ENCODE data around the gene MBNL2. TPM values are rescaled to one million over a fixed set of nuclear protein-coding genes. Genes with fewer than 3 reads are reported as not detected.
A peak's percentile ranks its signal among the peaks of the same experiment; 100 is the strongest.

MBNL2 gene
- total and polyA plus RNA-seq, 4 donors: 26.9 to 101 (median 48.4) TPM

- peaks cover 10% of the 10 kb centered on the region for H3K36me3 ChIP-seq (ENCODE audit: control insufficient read depth, insufficient read depth, low read length)
- no CpG with 5 or more reads among the region's 6 CpGs for WGBS (ENCODE audit: insufficient coverage)
Observed at GRCh38 chr13:97376981-97377380, 154.8 kb downstream of the MBNL2 start.

GRCh38 chr13:97379386-97379785, 157.3 kb downstream of the MBNL2 start:
- no peaks in the 10 kb centered on the region for H3K9me3 ChIP-seq (ENCODE audit: control insufficient read depth, insufficient read depth, low read length)
- H3K27me3 ChIP-seq (ENCODE audit: control insufficient read depth, insufficient read depth, low read length): no peaks in the 10 kb centered on the region
- WGBS (ENCODE audit: insufficient coverage): 92% methylated on average over 4 of the region's 5 CpGs
- no peak for DNase-seq (ENCODE audit: low read depth in 4 of 6, low spot score in 6 of 6)
- H3K4me1 ChIP-seq (ENCODE audit: control insufficient read depth, insufficient read depth, low read length): peaks cover 4% of the 10 kb centered on the region
- no peak overlapping the region for H3K4me3 ChIP-seq (ENCODE audit: low read depth, low read length)
- no peak overlapping the region for H3K27ac ChIP-seq (ENCODE audit: low read depth, low read length)
- peaks cover 7% of the 10 kb centered on the region for H3K36me3 ChIP-seq (ENCODE audit: control insufficient read depth, insufficient read depth, low read length)

More at GRCh38 chr13:97376981-97377380, 154.8 kb downstream of the MBNL2 start:
- Histone ChIP-seq H3K4me1 (ENCODE audit: control insufficient read depth, insufficient read depth, low read length) (peaks cover 4% of the 10 kb centered on the region), H3K27me3 (ENCODE audit: control insufficient read depth, insufficient read depth, low read length) (no peaks in the 10 kb centered on the region), H3K27ac (ENCODE audit: low read depth, low read length) (no peak overlapping the region), H3K4me3 (ENCODE audit: low read depth, low read length) (no peak overlapping the region), H3K9me3 (ENCODE audit: control insufficient read depth, insufficient read depth, low read length) (no peaks in the 10 kb centered on the region)
- no peak for DNase-seq (ENCODE audit: low read depth in 4 of 6, low spot score in 6 of 6)

GRCh38 chr13:97380696-97381095, 158.6 kb downstream of the MBNL2 start:
- no peaks in the 10 kb centered on the region for H3K36me3 ChIP-seq (ENCODE audit: control insufficient read depth, insufficient read depth, low read length)
- WGBS (ENCODE audit: insufficient coverage): 65% methylated on average over 5 of the region's 6 CpGs
- DNase-seq (ENCODE audit: low read depth in 4 of 6, low spot score in 6 of 6): no peak
- peak overlapping the region; percentile 58 for H3K27ac ChIP-seq (ENCODE audit: low read depth, low read length)
- no peaks in the 10 kb centered on the region for H3K27me3 ChIP-seq (ENCODE audit: control insufficient read depth, insufficient read depth, low read length)
- no peak overlapping the region for H3K4me3 ChIP-seq (ENCODE audit: low read depth, low read length)
- no peaks in the 10 kb centered on the region for H3K9me3 ChIP-seq (ENCODE audit: control insufficient read depth, insufficient read depth, low read length)
- peaks cover 4% of the 10 kb centered on the region for H3K4me1 ChIP-seq (ENCODE audit: control insufficient read depth, insufficient read depth, low read length)

GRCh38 chr13:97381189-97381588, 159.1 kb downstream of the MBNL2 start:
- Histone ChIP-seq H3K9me3 (ENCODE audit: control insufficient read depth, insufficient read depth, low read length) (no peaks in the 10 kb centered on the region), H3K4me3 (ENCODE audit: low read depth, low read length) (no peak overlapping the region), H3K4me1 (ENCODE audit: control insufficient read depth, insufficient read depth, low read length) (peaks cover 4% of the 10 kb centered on the region), H3K27ac (ENCODE audit: low read depth, low read length) (peak overlapping the region; percentile 58), H3K27me3 (ENCODE audit: control insufficient read depth, insufficient read depth, low read length) (no peaks in the 10 kb centered on the region), H3K36me3 (ENCODE audit: control insufficient read depth, insufficient read depth, low read length) (no peaks in the 10 kb centered on the region)
- DNase-seq (ENCODE audit: low read depth in 4 of 6, low spot score in 6 of 6): peak in 3 of 6 donors; percentile 22 to 58 (median 56)
- no CpG with 5 or more reads among the region's 1 CpG for WGBS (ENCODE audit: insufficient coverage)

GRCh38 chr13:97382276-97382675, 160.1 kb downstream of the MBNL2 start:
- Histone ChIP-seq H3K4me3 (ENCODE audit: low read depth, low read length) (no peak overlapping the region), H3K9me3 (ENCODE audit: control insufficient read depth, insufficient read depth, low read length) (no peaks in the 10 kb centered on the region), H3K27me3 (ENCODE audit: control insufficient read depth, insufficient read depth, low read length) (no peaks in the 10 kb centered on the region), H3K27ac (ENCODE audit: low read depth, low read length) (no peak overlapping the region), H3K4me1 (ENCODE audit: control insufficient read depth, insufficient read depth, low read length) (peaks cover 4% of the 10 kb centered on the region), H3K36me3 (ENCODE audit: control insufficient read depth, insufficient read depth, low read length) (peaks cover 2% of the 10 kb centered on the region)
- WGBS (ENCODE audit: insufficient coverage): no CpG with 5 or more reads among the region's 5 CpGs
- no peak for DNase-seq (ENCODE audit: low read depth in 4 of 6, low spot score in 6 of 6)

- no peak overlapping the region for H3K27ac ChIP-seq (ENCODE audit: low read depth, low read length)
- no peaks in the 10 kb centered on the region for H3K27me3 ChIP-seq (ENCODE audit: control insufficient read depth, insufficient read depth, low read length)
Observed at GRCh38 chr13:97384371-97384770, 162.2 kb downstream of the MBNL2 start.

GRCh38 chr13:97385146-97385545, 163.0 kb downstream of the MBNL2 start:
- no peak for DNase-seq (ENCODE audit: low read depth in 4 of 6, low spot score in 6 of 6)
- Histone ChIP-seq H3K27me3 (ENCODE audit: control insufficient read depth, insufficient read depth, low read length) (no peaks in the 10 kb centered on the region), H3K4me1 (ENCODE audit: control insufficient read depth, insufficient read depth, low read length) (peaks cover 4% of the 10 kb centered on the region), H3K4me3 (ENCODE audit: low read depth, low read length) (no peak overlapping the region), H3K36me3 (ENCODE audit: control insufficient read depth, insufficient read depth, low read length) (peaks cover 4% of the 10 kb centered on the region), H3K27ac (ENCODE audit: low read depth, low read length) (no peak overlapping the region), H3K9me3 (ENCODE audit: control insufficient read depth, insufficient read depth, low read length) (no peaks in the 10 kb centered on the region)

More at GRCh38 chr13:97384371-97384770, 162.2 kb downstream of the MBNL2 start:
- peaks cover 4% of the 10 kb centered on the region for H3K4me1 ChIP-seq (ENCODE audit: control insufficient read depth, insufficient read depth, low read length)
- H3K4me3 ChIP-seq (ENCODE audit: low read depth, low read length): no peak overlapping the region
- H3K36me3 ChIP-seq (ENCODE audit: control insufficient read depth, insufficient read depth, low read length): peaks cover 4% of the 10 kb centered on the region
- WGBS (ENCODE audit: insufficient coverage): no CpG with 5 or more reads among the region's 2 CpGs
- no peaks in the 10 kb centered on the region for H3K9me3 ChIP-seq (ENCODE audit: control insufficient read depth, insufficient read depth, low read length)
- DNase-seq (ENCODE audit: low read depth in 4 of 6, low spot score in 6 of 6): no peak

- Histone ChIP-seq H3K27ac (ENCODE audit: low read depth, low read length) (no peak overlapping the region), H3K4me3 (ENCODE audit: low read depth, low read length) (no peak overlapping the region), H3K9me3 (ENCODE audit: control insufficient read depth, insufficient read depth, low read length) (no peaks in the 10 kb centered on the region), H3K36me3 (ENCODE audit: control insufficient read depth, insufficient read depth, low read length) (peaks cover 4% of the 10 kb centered on the region), H3K4me1 (ENCODE audit: control insufficient read depth, insufficient read depth, low read length) (peaks cover 1% of the 10 kb centered on the region), H3K27me3 (ENCODE audit: control insufficient read depth, insufficient read depth, low read length) (no peaks in the 10 kb centered on the region)
- DNase-seq (ENCODE audit: low read depth in 4 of 6, low spot score in 6 of 6): no peak
- WGBS (ENCODE audit: insufficient coverage): no CpG with 5 or more reads among the region's 3 CpGs
Observed at GRCh38 chr13:97385854-97386253, 163.7 kb downstream of the MBNL2 start.

- no peak overlapping the region for H3K27ac ChIP-seq (ENCODE audit: low read depth, low read length)
- H3K4me3 ChIP-seq (ENCODE audit: low read depth, low read length): no peak overlapping the region
- DNase-seq (ENCODE audit: low read depth in 4 of 6, low spot score in 6 of 6): no peak
Observed at GRCh38 chr13:97386801-97387484, 164.8 kb downstream of the MBNL2 start.

GRCh38 chr13:97387485-97387839, 165.3 kb downstream of the MBNL2 start:
- DNase-seq (ENCODE audit: low read depth in 4 of 6, low spot score in 6 of 6): no peak
- H3K9me3 ChIP-seq (ENCODE audit: control insufficient read depth, insufficient read depth, low read length): no peaks in the 10 kb centered on the region
- WGBS (ENCODE audit: insufficient coverage): 95% methylated on average over 5 of the region's 5 CpGs
- no peaks in the 10 kb centered on the region for H3K4me1 ChIP-seq (ENCODE audit: control insufficient read depth, insufficient read depth, low read length)
- H3K27me3 ChIP-seq (ENCODE audit: control insufficient read depth, insufficient read depth, low read length): no peaks in the 10 kb centered on the region
- peak overlapping the region; percentile 6 for H3K27ac ChIP-seq (ENCODE audit: low read depth, low read length)
- H3K4me3 ChIP-seq (ENCODE audit: low read depth, low read length): no peak overlapping the region
- H3K36me3 ChIP-seq (ENCODE audit: control insufficient read depth, insufficient read depth, low read length): peaks cover 4% of the 10 kb centered on the region

More at GRCh38 chr13:97386801-97387484, 164.8 kb downstream of the MBNL2 start:
- Histone ChIP-seq H3K27me3 (ENCODE audit: control insufficient read depth, insufficient read depth, low read length) (no peaks in the 10 kb centered on the region), H3K9me3 (ENCODE audit: control insufficient read depth, insufficient read depth, low read length) (no peaks in the 10 kb centered on the region), H3K4me1 (ENCODE audit: control insufficient read depth, insufficient read depth, low read length) (no peaks in the 10 kb centered on the region), H3K36me3 (ENCODE audit: control insufficient read depth, insufficient read depth, low read length) (peaks cover 4% of the 10 kb centered on the region)
- 100% methylated on average over 4 of the region's 4 CpGs for WGBS (ENCODE audit: insufficient coverage)
